Measurements from ENCODE around the gene STARD3. TPM values are rescaled to one million over a fixed set of nuclear protein-coding genes. Genes with fewer than 3 reads are reported as not detected.

STARD3 gene
- total RNA-seq, 4 donors from 2014 or later, result 27.5 to 47.3 (median 38.6) TPM

DNA sequence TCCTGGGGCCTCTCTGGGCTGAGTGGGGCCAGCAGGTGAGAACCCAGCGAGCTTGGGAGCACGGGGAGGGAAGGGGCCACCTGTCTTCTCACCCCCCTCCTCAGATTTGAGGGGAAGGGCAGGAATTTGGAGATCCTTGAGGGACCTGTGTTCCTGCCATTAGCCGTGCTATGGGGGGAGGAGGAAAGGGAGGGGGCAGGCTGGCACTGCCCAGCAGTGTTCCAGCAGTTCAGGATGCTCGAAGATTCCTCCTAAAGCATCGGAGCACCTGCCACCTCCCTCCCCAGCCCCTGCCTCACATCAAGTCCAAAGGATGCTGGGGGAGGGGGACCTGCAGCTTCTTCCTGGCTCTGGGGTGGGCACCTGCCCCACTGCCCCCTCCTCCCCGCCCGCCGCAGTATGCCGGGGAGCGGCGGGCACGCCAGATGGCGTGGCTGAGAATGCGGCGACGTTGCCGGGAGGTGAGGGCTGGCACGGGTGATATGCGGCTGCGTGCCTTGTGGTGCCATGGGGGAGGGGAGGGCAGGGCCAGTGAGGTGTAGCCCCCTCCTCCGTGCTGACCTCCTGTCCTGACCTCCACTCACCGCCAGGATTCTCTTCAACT is 24.6 kb upstream of the STARD3 start:
- Histone ChIP-seq H3K4me3 (no peak overlapping the region), H3K27me3 (peaks cover 0 to 97% (median 16%) of the 10 kb centered on the region in 4 donors)
- WGBS, result 57% methylated on average over 13 of the region's 22 CpGs

DNA sequence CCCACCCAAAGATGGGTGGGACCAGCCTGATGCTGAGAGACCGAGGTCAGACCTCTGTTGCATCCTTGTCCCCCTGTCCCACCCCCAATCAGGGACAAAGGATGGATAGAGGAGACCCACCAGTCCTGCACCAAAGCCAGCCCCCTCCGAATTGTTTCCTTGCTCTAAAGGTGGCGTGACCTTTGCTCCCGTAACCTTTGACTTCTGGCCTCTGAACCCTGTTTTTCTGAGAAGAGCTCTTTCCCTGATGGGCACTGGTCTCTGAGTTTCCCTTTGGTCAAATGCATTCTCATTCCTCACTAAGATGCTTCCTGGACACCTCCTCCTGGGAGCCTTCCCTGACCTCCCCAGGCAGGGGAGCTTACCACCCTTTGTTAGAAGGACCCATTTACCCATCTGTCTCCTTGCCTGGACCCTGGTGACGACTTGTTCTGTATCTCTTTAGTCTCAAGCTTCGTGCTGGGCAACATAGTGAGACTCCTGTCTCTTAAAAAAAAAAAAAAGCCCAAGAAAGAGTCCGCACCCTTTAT is 23.9 kb upstream of the STARD3 start:
- 77% methylated on average over 7 of the region's 7 CpGs for WGBS
- intact Hi-C loops (cut with DNase I), result no loop called here
- no peak overlapping the region for H3K27ac ChIP-seq (replicated peaks in 1 of 4)
- no peaks in the 10 kb centered on the region for H3K9me3 ChIP-seq
- H3K4me3 ChIP-seq, result no peak overlapping the region
- H3K4me1 ChIP-seq, result peaks cover 0 to 16% (median 11%) of the 10 kb centered on the region in 4 donors
- peaks cover 0 to 91% (median 10%) of the 10 kb centered on the region in 4 donors for H3K27me3 ChIP-seq
- TF ChIP-seq EP300 (IDR thresholded peaks at IDR 0.05), result no peak
- no peak for TF ChIP-seq POLR2A (IDR thresholded peaks at IDR 0.05; ENCODE audit: low read depth)
- no peak for TF ChIP-seq POLR2AphosphoS5 (IDR thresholded peaks at IDR 0.05)
- TF ChIP-seq, protein P1, sequence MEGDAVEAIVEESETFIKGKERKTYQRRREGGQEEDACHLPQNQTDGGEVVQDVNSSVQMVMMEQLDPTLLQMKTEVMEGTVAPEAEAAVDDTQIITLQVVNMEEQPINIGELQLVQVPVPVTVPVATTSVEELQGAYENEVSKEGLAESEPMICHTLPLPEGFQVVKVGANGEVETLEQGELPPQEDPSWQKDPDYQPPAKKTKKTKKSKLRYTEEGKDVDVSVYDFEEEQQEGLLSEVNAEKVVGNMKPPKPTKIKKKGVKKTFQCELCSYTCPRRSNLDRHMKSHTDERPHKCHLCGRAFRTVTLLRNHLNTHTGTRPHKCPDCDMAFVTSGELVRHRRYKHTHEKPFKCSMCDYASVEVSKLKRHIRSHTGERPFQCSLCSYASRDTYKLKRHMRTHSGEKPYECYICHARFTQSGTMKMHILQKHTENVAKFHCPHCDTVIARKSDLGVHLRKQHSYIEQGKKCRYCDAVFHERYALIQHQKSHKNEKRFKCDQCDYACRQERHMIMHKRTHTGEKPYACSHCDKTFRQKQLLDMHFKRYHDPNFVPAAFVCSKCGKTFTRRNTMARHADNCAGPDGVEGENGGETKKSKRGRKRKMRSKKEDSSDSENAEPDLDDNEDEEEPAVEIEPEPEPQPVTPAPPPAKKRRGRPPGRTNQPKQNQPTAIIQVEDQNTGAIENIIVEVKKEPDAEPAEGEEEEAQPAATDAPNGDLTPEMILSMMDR (IDR thresholded peaks at IDR 0.05), result no peak
- DNase-seq (ENCODE audit: extremely low spot score), result no peak
- no peaks in the 10 kb centered on the region for H3K36me3 ChIP-seq

More for the DNA sequence above, 24.6 kb upstream of the STARD3 start:
- TF ChIP-seq, protein P1 (IDR thresholded peaks at IDR 0.05), result no peak
- TF ChIP-seq POLR2AphosphoS5 (IDR thresholded peaks at IDR 0.05) (no peak), POLR2A (IDR thresholded peaks at IDR 0.05; ENCODE audit: low read depth) (no peak), EP300 (IDR thresholded peaks at IDR 0.05) (no peak)
- peaks cover 5 to 16% (median 13%) of the 10 kb centered on the region in 4 donors for H3K4me1 ChIP-seq
- no peak overlapping the region for H3K27ac ChIP-seq (replicated peaks in 1 of 4)
- intact Hi-C loops (cut with DNase I), result no loop called here
- no peaks in the 10 kb centered on the region for H3K9me3 ChIP-seq
- DNase-seq (ENCODE audit: extremely low spot score), result no peak
- no peaks in the 10 kb centered on the region for H3K36me3 ChIP-seq

DNA sequence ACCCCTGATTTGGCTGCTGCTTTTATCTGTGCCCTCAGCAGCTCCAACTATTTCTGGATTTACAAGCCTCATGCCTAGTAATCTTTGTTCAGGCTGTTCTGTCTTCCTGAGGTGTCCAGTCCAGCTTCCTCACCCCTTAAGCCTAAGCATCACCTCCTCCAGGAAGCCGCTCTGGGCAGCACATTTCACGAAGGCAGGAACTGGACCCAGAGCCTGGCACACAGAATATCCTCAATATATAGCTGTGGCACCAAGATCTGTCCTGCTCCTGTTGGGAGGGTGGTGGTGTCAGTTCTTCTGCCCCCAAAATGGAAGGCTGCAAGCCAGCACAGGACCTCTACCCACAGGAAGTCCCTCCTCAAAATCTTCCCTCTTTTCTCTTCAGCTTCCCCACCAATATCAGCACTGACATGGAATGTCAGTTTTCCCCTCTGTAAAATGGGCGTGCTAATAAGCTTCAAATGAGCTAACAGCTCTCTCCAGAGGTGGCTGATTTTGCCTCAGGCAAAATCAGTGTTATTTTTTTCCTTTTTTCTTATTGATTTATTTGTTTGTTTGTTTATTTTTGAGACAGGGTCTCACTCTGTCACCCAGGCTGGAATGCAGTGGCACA is 22.3 kb upstream of the STARD3 start:
- WGBS, result 88% methylated on average over 3 of the region's 3 CpGs

GRCh38 chr17:39615434-39615833 is 21.5 kb upstream of the STARD3 start:
- intact Hi-C loops (cut with DNase I), result no loop called here
- H3K9me3 ChIP-seq, result no peaks in the 10 kb centered on the region
- 72% methylated on average over 6 of the region's 6 CpGs for WGBS
- H3K4me3 ChIP-seq, result no peak overlapping the region
- no peaks in the 10 kb centered on the region for H3K36me3 ChIP-seq
- peaks cover 0 to 21% (median 16%) of the 10 kb centered on the region in 4 donors for H3K4me1 ChIP-seq
- DNase-seq (ENCODE audit: extremely low spot score), result no peak
- TF ChIP-seq POLR2AphosphoS5 (IDR thresholded peaks at IDR 0.05), result no peak
- no peak for TF ChIP-seq EP300 (IDR thresholded peaks at IDR 0.05)
- no peak for TF ChIP-seq POLR2A (IDR thresholded peaks at IDR 0.05; ENCODE audit: low read depth)
- TF ChIP-seq, protein P1 (IDR thresholded peaks at IDR 0.05), result no peak
- peaks cover 0 to 67% (median 2%) of the 10 kb centered on the region in 4 donors for H3K27me3 ChIP-seq
- no peak overlapping the region for H3K27ac ChIP-seq (replicated peaks in 1 of 4)

More for the DNA sequence above, 22.3 kb upstream of the STARD3 start:
- TF ChIP-seq POLR2A (IDR thresholded peaks at IDR 0.05; ENCODE audit: low read depth) (no peak), POLR2AphosphoS5 (IDR thresholded peaks at IDR 0.05) (no peak), EP300 (IDR thresholded peaks at IDR 0.05) (no peak)
- TF ChIP-seq, protein P1 (IDR thresholded peaks at IDR 0.05), result no peak
- H3K4me3 ChIP-seq, result no peak overlapping the region
- H3K27me3 ChIP-seq, result peaks cover 0 to 75% (median 2%) of the 10 kb centered on the region in 4 donors
- intact Hi-C loops (cut with DNase I), result no loop called here
- DNase-seq (ENCODE audit: extremely low spot score), result no peak
- no peak overlapping the region for H3K27ac ChIP-seq (replicated peaks in 1 of 4)
- no peaks in the 10 kb centered on the region for H3K36me3 ChIP-seq
- H3K4me1 ChIP-seq, result peaks cover 0 to 21% (median 16%) of the 10 kb centered on the region in 4 donors
- H3K9me3 ChIP-seq, result no peaks in the 10 kb centered on the region

All from esophagus muscularis mucosa (tissue), 4 donors.